Stimulated activated CD4-positive, alpha-beta T cell treated with anti-CD3 and anti-CD28 coated beads, TNF-alpha, amount 100 ng/mL, for 48 hours (primary cell): Measurements from ENCODE around the gene BRD3OS.

Experiments used
- DNase-seq, 3 donors: peaks; one replicate each; pipeline ENCODE4 v3.0.0-alpha.2; 2020; ENCODE audit warnings: low read depth in 3 of 3

BRD3OS gene

GRCh38 chr9:134052491-134052890, 27.2 kb downstream of the BRD3OS start:
- DNase-seq = no peak

- no peak for DNase-seq
Observed at GRCh38 chr9:134052941-134053340, 27.7 kb downstream of the BRD3OS start.

GRCh38 chr9:134053401-134053871, 28.2 kb downstream of the BRD3OS start:
- no peak for DNase-seq

- DNase-seq = no peak
Observed at GRCh38 chr9:134053941-134054761, 28.9 kb downstream of the BRD3OS start.

GRCh38 chr9:134054891-134055811, 29.9 kb downstream of the BRD3OS start:
- no peak for DNase-seq

GRCh38 chr9:134055981-134056461, 30.7 kb downstream of the BRD3OS start:
- DNase-seq = no peak

GRCh38 chr9:134056483-134057306, 31.4 kb downstream of the BRD3OS start:
- no peak for DNase-seq

- no peak for DNase-seq
Observed at GRCh38 chr9:134057307-134057657, 32.0 kb downstream of the BRD3OS start.

- DNase-seq = no peak
Observed at GRCh38 chr9:134057751-134058701, 32.7 kb downstream of the BRD3OS start.

- DNase-seq = no peak
Observed at GRCh38 chr9:134058716-134059115, 33.4 kb downstream of the BRD3OS start.

GRCh38 chr9:134059188-134059641, 33.9 kb downstream of the BRD3OS start:
- no peak for DNase-seq

- peak in 1 of 3 donors; percentile 16 for DNase-seq
Observed at GRCh38 chr9:134059661-134060395, 34.5 kb downstream of the BRD3OS start.

GRCh38 chr9:134060546-134060945, 35.3 kb downstream of the BRD3OS start:
- DNase-seq = no peak

- no peak for DNase-seq
Observed at GRCh38 chr9:134061019-134061687, 35.9 kb downstream of the BRD3OS start.

GRCh38 chr9:134061688-134062371, 36.5 kb downstream of the BRD3OS start:
- DNase-seq = no peak

GRCh38 chr9:134062461-134063087, 37.3 kb downstream of the BRD3OS start:
- no peak for DNase-seq

GRCh38 chr9:134063088-134063570, 37.8 kb downstream of the BRD3OS start:
- no peak for DNase-seq
